ENCODE results near the gene TDP1.

- TF ChIP-seq CTCF (IDR thresholded peaks at IDR 0.05 in 4 of 5, conservative IDR thresholded peaks at IDR 0.05 in 1 of 5) (no peak), POLR2A (IDR thresholded peaks at IDR 0.05) (no peak)
Observed at GRCh38 chr14:89909586-89909985, 46.1 kb upstream of the TDP1 start.
